IPS-18c (cell line): ENCODE data around the gene ZNF630.
A peak's percentile ranks its signal among the peaks of the same experiment; 100 is the strongest.
"Not testable (repeated sequence)": the region's sequence is repeated elsewhere in the genome, so short reads cannot be mapped to it uniquely, and the experiment has no call there.

Experiments used
- H3K4me3 ChIP-seq: 2 replicates; pipeline ENCODE4 v1.7.0; 2013; ENCODE audit warnings: low read depth, mild to moderate bottlenecking, low read length, moderate library complexity; ENCODE audit not compliant: insufficient read depth
- H3K9me3 ChIP-seq: one replicate; pipeline ENCODE4 v1.6.1; 2013; ENCODE audit warnings: mild to moderate bottlenecking, low read length, moderate library complexity; ENCODE audit not compliant: control insufficient read depth, insufficient read depth

ZNF630 gene

GRCh38 chrX:48045410-48046311 is 25.8 kb downstream of the ZNF630 start:
- H3K9me3 ChIP-seq, result peaks cover 2% of the 10 kb centered on the region
- no peak overlapping the region for H3K4me3 ChIP-seq

- Histone ChIP-seq H3K4me3 (no peak overlapping the region), H3K9me3 (peaks cover 2% of the 10 kb centered on the region)
Measured at GRCh38 chrX:48043056-48043455, 28.4 kb downstream of the ZNF630 start.

- Histone ChIP-seq H3K9me3 (peaks cover 8% of the 10 kb centered on the region), H3K4me3 (no peak overlapping the region)
Measured at GRCh38 chrX:48035891-48036290, 35.5 kb downstream of the ZNF630 start.

GRCh38 chrX:48030641-48031173 is 40.7 kb downstream of the ZNF630 start:
- H3K4me3 ChIP-seq, result not testable (repeated sequence)

GRCh38 chrX:48030237-48030636 is 41.2 kb downstream of the ZNF630 start:
- Histone ChIP-seq H3K4me3 (no peak overlapping the region), H3K9me3 (peaks cover 14% of the 10 kb centered on the region)

More at GRCh38 chrX:48030641-48031173, 40.7 kb downstream of the ZNF630 start:
- H3K9me3 ChIP-seq, result peaks cover 14% of the 10 kb centered on the region

- Histone ChIP-seq H3K9me3 (peaks cover 11% of the 10 kb centered on the region), H3K4me3 (no peak overlapping the region)
Measured at GRCh38 chrX:48028091-48028490, 43.3 kb downstream of the ZNF630 start.

GRCh38 chrX:48027545-48027944 is 43.9 kb downstream of the ZNF630 start:
- peaks cover 11% of the 10 kb centered on the region for H3K9me3 ChIP-seq
- H3K4me3 ChIP-seq, result not testable (repeated sequence)

- peaks cover 8% of the 10 kb centered on the region for H3K9me3 ChIP-seq
- H3K4me3 ChIP-seq, result no peak overlapping the region
Measured at GRCh38 chrX:48025561-48025960, 45.9 kb downstream of the ZNF630 start.

GRCh38 chrX:48022738-48023137 is 48.7 kb downstream of the ZNF630 start:
- no peak overlapping the region for H3K4me3 ChIP-seq
- H3K9me3 ChIP-seq, result peaks cover 4% of the 10 kb centered on the region

GRCh38 chrX:48022100-48022499 is 49.3 kb downstream of the ZNF630 start:
- H3K4me3 ChIP-seq, result no peak overlapping the region

GRCh38 chrX:48021026-48021900 is 50.2 kb downstream of the ZNF630 start:
- Histone ChIP-seq H3K9me3 (no peaks in the 10 kb centered on the region), H3K4me3 (peak overlapping the region; percentile 63)

More at GRCh38 chrX:48022100-48022499, 49.3 kb downstream of the ZNF630 start:
- H3K9me3 ChIP-seq, result peaks cover 4% of the 10 kb centered on the region

- H3K9me3 ChIP-seq, H3K4me3 ChIP-seq: not testable (repeated sequence)
Measured at GRCh38 chrX:48020472-48020871, 51.0 kb downstream of the ZNF630 start.

GRCh38 chrX:48019892-48020291 is 51.5 kb downstream of the ZNF630 start:
- not testable (repeated sequence) for H3K9me3 ChIP-seq, H3K4me3 ChIP-seq

- not testable (repeated sequence) for H3K4me3 ChIP-seq, H3K9me3 ChIP-seq
Measured at GRCh38 chrX:48016583-48017310, 54.7 kb downstream of the ZNF630 start.

- H3K9me3 ChIP-seq, H3K4me3 ChIP-seq: not testable (repeated sequence)
Measured at GRCh38 chrX:48009445-48009960, 61.9 kb downstream of the ZNF630 start.
